SIG-M5 treated with dmso at 0.1 percent for 504 hours (cell line): ENCODE data around the gene VASH1.
A peak's percentile ranks its signal among the peaks of the same experiment; 100 is the strongest.
"Not testable (repeated sequence)": the region's sequence is repeated elsewhere in the genome, so short reads cannot be mapped to it uniquely, and the experiment has no call there.

Source experiments
- DNase-seq: peaks from one replicate; lab custom pipeline; 2025; ENCODE audit not compliant: unreplicated experiment; lab: John Stamatoyannopoulos, UW

Gene VASH1

GRCh38 chr14:76761136-76761959 lies at the start of gene VASH1:
TSS of gene VASH1 (plus strand) at chr14:76761468. CDS start at chr14:76762822, 1,354 bp downstream.
- peak; percentile 49 for DNase-seq

DNA sequence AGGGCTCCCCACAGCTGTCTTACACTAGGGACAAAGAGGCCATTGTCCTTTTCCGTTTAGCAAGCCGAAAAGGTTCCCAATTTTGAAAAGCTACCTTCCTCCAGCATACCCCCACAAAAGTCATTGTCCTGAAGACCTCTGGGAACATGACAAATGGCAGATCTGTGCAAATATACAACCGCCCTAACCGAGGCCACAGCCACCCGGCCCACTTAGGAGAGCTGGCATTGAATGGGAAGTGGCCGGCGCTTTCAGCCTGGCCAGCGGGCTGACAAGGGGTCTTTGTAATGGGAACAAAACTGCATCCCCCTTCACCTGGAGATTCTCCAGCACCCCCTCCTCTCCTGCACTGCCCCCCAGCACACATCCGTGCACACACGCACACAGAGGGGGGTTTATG lies 48.1 kb upstream of the VASH1 start:
- no peak for DNase-seq

DNA sequence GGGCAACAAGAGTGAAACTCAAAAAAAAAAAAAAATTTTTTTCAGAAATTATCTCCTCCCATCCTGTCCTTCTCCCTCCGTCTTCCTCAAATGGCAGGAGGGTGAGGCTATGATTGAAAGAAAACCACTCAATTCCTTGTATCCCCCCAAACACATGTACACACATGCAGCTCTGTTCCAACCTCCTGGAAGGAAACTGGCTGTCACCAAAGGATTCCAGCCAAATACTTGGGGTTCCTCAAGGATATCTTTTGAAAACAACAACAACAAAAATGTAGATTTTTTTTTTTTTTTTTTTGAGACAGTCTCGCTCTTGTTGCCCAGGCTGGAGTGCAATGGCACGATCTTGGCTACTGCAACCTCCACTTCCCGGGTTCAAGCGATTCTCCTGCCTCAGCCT lies 46.8 kb upstream of the VASH1 start:
- DNase-seq = no peak

DNA sequence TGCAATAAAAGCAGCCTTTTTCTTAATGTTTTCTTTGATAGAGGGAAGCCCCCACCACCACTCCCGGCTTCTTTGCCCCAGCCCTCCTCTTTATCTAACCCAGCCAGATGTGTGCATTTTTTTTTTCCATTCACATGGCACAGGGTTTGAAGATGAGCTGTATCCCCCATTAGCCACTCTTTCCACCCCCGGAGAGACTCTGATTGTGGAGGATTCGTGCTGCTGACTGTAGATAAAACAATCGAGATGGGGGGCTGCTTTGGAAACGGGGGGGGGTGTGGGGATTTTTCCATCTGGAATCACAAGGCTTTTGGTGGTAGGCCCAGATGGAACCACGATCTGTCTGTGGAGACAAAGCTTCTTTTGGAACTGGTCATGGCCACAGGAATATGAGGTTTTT lies 46.2 kb upstream of the VASH1 start:
- DNase-seq = no peak

DNA sequence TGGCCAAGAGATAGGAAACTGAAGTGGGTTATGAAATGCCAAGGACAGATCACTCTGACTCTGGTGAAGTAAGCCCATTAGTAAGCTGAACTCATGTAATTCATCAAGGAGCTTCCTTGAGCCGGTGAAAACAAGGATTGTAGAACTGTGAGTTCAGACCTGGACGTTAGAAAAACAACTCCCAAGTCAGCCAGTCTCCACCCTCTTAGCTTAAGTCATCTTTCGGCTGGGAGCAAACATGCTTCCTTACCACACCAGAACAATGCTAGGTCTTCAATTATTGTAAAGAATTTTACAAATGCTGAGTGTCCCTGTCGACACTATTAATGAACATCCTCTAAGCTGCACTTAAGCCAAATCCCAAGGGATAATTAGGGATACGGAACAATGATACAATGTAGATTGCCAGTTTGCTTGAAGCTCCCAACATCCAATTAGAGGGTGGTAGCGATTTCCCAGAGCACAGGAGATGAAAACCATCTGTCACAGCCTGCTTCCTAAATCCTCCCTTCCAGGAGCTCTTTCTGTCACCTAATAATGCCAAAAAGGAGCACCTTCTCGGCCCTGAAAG lies 45.7 kb upstream of the VASH1 start:
- no peak for DNase-seq

DNA sequence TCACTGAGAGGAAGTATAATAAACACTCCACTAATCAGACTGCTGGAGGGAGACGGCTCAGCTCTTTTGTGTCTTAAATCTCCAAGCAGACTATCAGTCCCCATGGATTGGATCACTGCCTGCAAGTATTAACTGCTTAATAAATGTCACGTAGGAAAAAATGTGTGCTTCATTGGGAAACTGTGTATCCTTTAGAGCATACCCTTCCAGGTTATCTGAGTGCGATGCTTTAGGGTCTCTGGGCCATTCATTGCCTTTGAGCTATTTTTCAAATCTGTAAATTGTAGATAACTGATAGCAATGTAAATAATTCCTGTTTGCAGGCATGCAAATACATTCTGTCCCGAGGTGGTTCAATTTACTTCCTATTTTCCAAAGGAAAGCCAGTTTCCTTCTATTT lies 45.0 kb upstream of the VASH1 start:
- DNase-seq = no peak

DNA sequence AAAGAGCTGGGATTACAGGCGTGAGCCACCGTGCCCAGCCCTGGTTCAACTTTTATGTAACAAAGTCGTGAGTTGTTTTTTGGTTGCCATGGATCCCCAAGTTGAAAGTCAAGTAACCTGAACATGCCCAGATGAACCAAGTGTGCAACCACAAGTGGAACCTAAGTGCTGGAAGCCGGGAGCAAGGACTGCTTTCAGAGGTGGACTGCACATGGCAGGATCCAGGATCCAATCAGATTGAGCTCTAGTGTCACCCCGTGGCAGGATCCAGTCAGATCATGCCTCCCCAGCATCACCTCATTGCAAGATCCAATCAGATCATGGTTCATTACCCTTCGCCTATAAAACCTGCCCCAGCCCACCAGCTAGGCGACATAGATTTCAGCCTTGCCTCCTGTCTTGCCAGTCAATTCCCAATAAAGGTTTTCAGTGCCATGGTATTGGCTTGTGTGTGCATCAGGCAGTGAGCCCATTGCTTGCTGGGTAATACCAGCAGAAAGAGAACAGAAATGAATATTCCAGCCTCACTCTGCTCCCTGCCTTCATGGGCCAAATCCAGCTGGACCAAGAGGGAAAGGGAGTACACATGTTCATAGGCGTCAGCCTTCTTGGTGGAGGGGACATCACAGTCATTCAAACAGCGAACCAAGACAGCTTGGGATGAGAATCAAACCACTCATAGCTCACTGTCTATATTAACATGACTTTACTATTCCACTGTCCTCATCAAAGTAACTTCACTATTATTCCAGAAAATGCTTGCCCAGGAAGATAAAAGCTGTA lies 43.6 kb upstream of the VASH1 start:
- no peak for DNase-seq

DNA sequence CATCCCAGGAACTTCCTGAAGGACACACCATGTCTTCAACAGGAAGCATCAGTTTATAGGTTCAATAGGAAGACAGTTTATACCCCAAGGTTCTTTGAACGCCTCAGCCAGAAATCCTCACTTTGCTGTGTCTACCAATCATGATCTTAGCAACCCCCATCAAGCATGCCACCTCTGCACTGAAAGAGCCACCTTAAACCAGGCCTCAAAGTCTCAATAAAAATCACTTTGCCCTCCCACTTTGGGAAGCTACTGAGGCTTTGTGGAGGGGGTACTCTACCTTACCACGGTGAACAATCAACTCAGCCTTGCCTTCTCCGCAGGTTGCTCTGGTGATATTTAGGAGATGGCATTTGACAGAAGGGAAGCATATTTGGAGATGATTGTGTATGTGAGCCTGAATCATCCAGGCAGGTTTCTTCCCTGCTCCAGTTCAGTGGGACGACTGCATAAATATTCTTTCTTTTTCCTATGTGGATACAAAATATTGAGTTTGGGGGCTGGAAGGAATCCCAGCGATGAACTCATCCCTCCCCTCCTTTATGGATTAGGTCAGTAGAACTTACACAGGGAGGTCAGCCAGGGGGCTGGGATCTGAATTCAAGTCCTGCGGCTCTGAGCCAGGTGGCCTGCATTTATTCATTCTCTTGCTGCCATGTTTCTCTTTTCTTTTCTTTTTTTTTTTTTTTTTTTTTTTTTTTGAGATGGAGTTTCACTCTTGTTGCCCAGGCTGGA lies 42.8 kb upstream of the VASH1 start:
- no peak for DNase-seq

- DNase-seq = no peak
These were observed 41.6 kb upstream of the VASH1 start for GRCh38 chr14:76719666-76720065.

- DNase-seq = peak; percentile 81
These were observed 40.9 kb upstream of the VASH1 start for GRCh38 chr14:76720382-76720813.

- DNase-seq = not testable (repeated sequence)
These were observed 39.8 kb upstream of the VASH1 start for GRCh38 chr14:76721506-76721905.

DNA sequence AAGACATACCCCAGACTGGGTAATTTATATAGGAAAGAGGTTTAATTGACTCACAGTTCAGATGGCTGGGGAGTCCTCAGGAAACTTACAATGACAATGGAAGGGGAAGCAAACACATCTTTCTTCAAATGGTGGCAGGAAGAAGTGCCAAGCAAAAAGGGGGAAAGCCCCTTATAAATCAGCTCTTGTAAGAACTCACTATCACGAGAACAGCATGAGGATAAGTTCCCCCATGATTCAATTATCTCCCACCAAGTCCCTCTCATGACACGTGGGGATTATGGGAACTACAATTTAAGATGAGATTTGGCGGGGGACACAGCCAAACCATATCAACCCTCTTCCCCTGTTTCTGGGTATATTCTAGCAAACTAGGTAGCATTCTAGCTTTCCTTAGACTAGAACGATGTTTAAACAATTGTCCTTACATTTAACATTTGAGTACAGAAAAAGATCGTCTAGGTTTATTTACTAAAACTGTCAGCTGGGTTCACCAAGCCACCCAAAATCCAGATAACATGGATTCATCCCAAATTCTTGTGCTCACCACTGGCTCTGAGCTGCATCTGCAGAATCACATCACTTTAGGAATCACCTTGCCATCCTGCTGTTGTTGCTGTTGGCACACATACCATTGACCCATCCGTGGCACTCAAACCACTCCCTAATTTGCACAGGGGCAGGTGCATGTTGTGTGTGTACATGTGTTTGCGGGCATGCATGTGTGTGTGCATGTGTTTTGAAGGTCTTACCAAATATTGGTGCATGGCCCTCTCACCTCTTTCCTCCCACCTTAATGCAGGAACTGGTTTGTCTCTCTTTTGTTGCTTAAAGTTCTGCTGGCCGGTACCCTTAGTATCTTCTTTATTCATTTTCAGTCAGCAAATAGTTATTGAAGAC lies 36.4 kb upstream of the VASH1 start:
- DNase-seq = no peak

DNA sequence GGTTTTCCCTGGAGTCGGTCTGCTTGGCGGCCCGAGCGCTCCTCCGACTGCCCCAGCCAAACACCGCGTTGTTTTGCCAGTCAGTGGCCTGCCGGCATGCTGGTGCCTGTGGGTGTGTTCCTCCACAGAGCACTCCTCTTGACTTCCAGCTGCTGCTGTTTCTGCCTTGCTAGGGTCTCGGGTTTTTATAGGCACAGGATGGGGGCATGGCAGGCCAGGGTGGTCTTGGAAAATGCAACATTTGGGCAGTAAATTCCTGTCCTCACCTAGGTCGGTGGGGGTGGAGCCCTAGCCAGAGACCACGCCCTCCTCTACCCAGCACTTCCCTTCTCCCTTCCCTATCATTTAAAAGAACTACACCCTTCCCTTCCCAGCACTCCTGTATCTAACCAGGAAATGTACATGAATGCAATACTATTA lies 34.7 kb upstream of the VASH1 start:
- DNase-seq = no peak

DNA sequence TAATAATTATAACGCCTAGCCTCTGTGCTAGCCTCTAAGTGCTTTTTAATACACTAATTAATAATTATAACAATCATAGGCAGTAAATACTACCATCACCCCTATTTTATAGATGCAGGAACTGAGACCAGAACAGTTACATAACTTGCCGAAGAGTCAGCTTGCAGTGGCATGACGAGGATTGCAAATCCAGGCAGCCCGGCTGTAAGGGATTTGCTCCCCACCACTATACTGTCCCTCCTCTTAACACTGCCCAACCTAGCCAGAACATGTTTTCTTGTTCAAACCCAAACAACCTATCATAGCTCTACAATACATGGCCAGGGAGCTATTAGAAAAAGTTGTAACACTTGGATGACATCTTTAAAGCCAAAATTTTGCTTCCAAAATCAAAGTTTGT lies 33.9 kb upstream of the VASH1 start:
- DNase-seq = no peak

GRCh38 chr14:76727901-76728300 lies 33.4 kb upstream of the VASH1 start:
- DNase-seq = no peak

DNA sequence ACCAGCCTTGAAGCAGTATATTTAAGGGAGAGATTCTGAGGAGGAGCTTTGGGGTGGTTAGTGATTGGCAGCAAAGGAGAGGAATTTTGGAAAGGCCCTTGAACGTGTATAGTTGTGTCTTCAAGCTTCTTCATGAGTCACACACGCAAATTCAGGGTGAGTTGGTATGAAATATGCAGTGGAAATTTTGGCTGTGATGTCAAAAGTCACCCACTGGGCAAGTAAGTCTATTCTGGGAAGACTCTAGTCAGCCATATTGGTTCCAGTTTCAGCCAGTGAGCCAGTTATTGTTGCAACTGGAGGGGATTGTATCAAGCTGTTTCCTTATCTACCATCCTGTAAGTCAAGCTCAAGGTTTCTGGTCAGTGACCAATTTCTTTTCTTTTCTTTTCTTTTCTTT lies 32.0 kb upstream of the VASH1 start:
- no peak for DNase-seq

DNA sequence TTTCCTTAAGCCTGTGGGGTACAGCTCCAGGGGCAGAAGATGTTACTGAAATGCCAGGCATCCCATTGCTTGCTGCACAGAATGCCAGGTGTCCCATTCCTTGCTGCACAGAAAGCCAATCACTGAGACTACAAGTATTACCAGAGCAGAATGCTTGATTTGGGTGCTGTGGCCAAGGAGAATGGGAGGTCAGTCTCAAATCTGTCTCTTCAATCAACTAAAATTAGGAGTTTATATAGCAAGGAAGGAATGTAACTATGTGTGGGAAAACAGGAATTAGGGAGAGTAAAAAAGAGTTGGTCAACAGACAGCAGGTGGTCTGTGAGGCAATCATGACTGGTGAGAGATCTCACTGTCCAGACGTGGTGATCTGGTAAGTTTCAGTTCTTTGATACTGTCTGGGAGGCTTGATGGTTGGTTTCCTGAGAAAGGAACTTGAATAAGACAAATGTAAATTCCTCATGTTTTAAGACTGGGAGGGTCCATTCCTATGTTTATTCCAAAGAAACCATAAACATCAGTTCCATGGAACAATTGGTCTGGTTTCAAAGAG lies 31.2 kb upstream of the VASH1 start:
- peak; percentile 15 for DNase-seq

GRCh38 chr14:76734501-76734900 lies 26.8 kb upstream of the VASH1 start:
- DNase-seq = not testable (repeated sequence)

GRCh38 chr14:76736514-76736913 lies 24.8 kb upstream of the VASH1 start:
- no peak for DNase-seq

- DNase-seq = no peak
These were observed 20.2 kb upstream of the VASH1 start for GRCh38 chr14:76741074-76741473.
